ENCODE data around the gene MCM9. TPM values are rescaled to one million over a fixed set of nuclear protein-coding genes. Genes with fewer than 3 reads are reported as not detected.

The MCM9 gene
- total RNA-seq, 1 donor from 2014 or later = 17.6 TPM

GRCh38 chr6:118772886-118773285 is 162.1 kb downstream of the MCM9 start:
- Mint-ChIP-seq H3K27me3 (ENCODE audit: low read depth) (peaks cover 2% of the 10 kb centered on the region), H3K27ac (peak overlapping the region; percentile 5), H3K4me1 (peaks cover 61% of the 10 kb centered on the region), H3K4me3 (no peak overlapping the region), H3K36me3 (no peaks in the 10 kb centered on the region), H3K9me3 (no peaks in the 10 kb centered on the region)
- no peak for DNase-seq (ENCODE audit: low spot score in 2 of 2, unreplicated experiment in 2 of 2)
- no peak for TF ChIP-seq CTCF (IDR thresholded peaks at IDR 0.05; ENCODE audit: unreplicated experiment)

GRCh38 chr6:118771253-118771652 is 163.7 kb downstream of the MCM9 start:
- peaks cover 2% of the 10 kb centered on the region for H3K27me3 Mint-ChIP-seq (ENCODE audit: low read depth)
- no peaks in the 10 kb centered on the region for H3K9me3 Mint-ChIP-seq
- H3K27ac Mint-ChIP-seq = no peak overlapping the region
- H3K4me1 Mint-ChIP-seq = peaks cover 50% of the 10 kb centered on the region
- no peak overlapping the region for H3K4me3 Mint-ChIP-seq
- H3K36me3 Mint-ChIP-seq = no peaks in the 10 kb centered on the region
- TF ChIP-seq CTCF (IDR thresholded peaks at IDR 0.05; ENCODE audit: unreplicated experiment) = no peak
- DNase-seq (ENCODE audit: low spot score in 2 of 2, unreplicated experiment in 2 of 2) = no peak

GRCh38 chr6:118770835-118771234 is 164.1 kb downstream of the MCM9 start:
- Mint-ChIP-seq H3K4me3 (no peak overlapping the region), H3K36me3 (no peaks in the 10 kb centered on the region), H3K4me1 (peaks cover 49% of the 10 kb centered on the region), H3K27me3 (ENCODE audit: low read depth) (peaks cover 2% of the 10 kb centered on the region), H3K27ac (no peak overlapping the region), H3K9me3 (no peaks in the 10 kb centered on the region)
- DNase-seq (ENCODE audit: low spot score in 2 of 2, unreplicated experiment in 2 of 2) = no peak
- no peak for TF ChIP-seq CTCF (IDR thresholded peaks at IDR 0.05; ENCODE audit: unreplicated experiment)

GRCh38 chr6:118770112-118770788 is 164.7 kb downstream of the MCM9 start:
- peaks cover 2% of the 10 kb centered on the region for H3K27me3 Mint-ChIP-seq (ENCODE audit: low read depth)

GRCh38 chr6:118768904-118769325 is 166.0 kb downstream of the MCM9 start:
- no peak overlapping the region for H3K27ac Mint-ChIP-seq
- H3K4me3 Mint-ChIP-seq = no peak overlapping the region
- no peak for TF ChIP-seq CTCF (IDR thresholded peaks at IDR 0.05; ENCODE audit: unreplicated experiment)
- no peaks in the 10 kb centered on the region for H3K9me3 Mint-ChIP-seq
- H3K4me1 Mint-ChIP-seq = peaks cover 42% of the 10 kb centered on the region
- no peak for DNase-seq (ENCODE audit: low spot score in 2 of 2, unreplicated experiment in 2 of 2)
- H3K36me3 Mint-ChIP-seq = no peaks in the 10 kb centered on the region
- peaks cover 2% of the 10 kb centered on the region for H3K27me3 Mint-ChIP-seq (ENCODE audit: low read depth)

More at GRCh38 chr6:118770112-118770788, 164.7 kb downstream of the MCM9 start:
- Mint-ChIP-seq H3K4me1 (peaks cover 49% of the 10 kb centered on the region), H3K27ac (peak overlapping the region; percentile 1), H3K36me3 (no peaks in the 10 kb centered on the region), H3K4me3 (no peak overlapping the region), H3K9me3 (no peaks in the 10 kb centered on the region)
- TF ChIP-seq CTCF (IDR thresholded peaks at IDR 0.05; ENCODE audit: unreplicated experiment) = no peak
- DNase-seq (ENCODE audit: low spot score in 2 of 2, unreplicated experiment in 2 of 2) = no peak
